HG02852 (cell line): ENCODE data around the gene RHBDD1.
A peak's percentile ranks its signal among the peaks of the same experiment; 100 is the strongest.

Source experiments
- ATAC-seq: cut with Tn5 transposase; IDR thresholded peaks from one replicate; pipeline ENCODE4 v1.9.1; 2021; ENCODE audit warnings: mild to moderate bottlenecking, moderate library complexity; ENCODE audit not compliant: unreplicated experiment

The RHBDD1 gene

GRCh38 chr2:226909836-226910235, 74.0 kb downstream of the RHBDD1 start:
- no peak for ATAC-seq

GRCh38 chr2:226910384-226910783, 74.5 kb downstream of the RHBDD1 start:
- ATAC-seq: no peak

- no peak for ATAC-seq
Measured at GRCh38 chr2:226911932-226912331, 76.1 kb downstream of the RHBDD1 start.

- ATAC-seq: no peak
Measured at GRCh38 chr2:226913641-226914040, 77.8 kb downstream of the RHBDD1 start.

- ATAC-seq: no peak
Measured at GRCh38 chr2:226915846-226916360, 80.0 kb downstream of the RHBDD1 start.

GRCh38 chr2:226916669-226917068, 80.8 kb downstream of the RHBDD1 start:
- peak; percentile 87 for ATAC-seq

GRCh38 chr2:226932443-226932842, 96.6 kb downstream of the RHBDD1 start:
- no peak for ATAC-seq

GRCh38 chr2:226934546-226935201, 98.8 kb downstream of the RHBDD1 start:
- no peak for ATAC-seq

GRCh38 chr2:226943862-226944620, 108.2 kb downstream of the RHBDD1 start:
- ATAC-seq: peak; percentile 69

- no peak for ATAC-seq
Measured at GRCh38 chr2:226953206-226953605, 117.4 kb downstream of the RHBDD1 start.

- no peak for ATAC-seq
Measured at GRCh38 chr2:226953826-226954225, 118.0 kb downstream of the RHBDD1 start.

GRCh38 chr2:226956659-226957058, 120.8 kb downstream of the RHBDD1 start:
- ATAC-seq: no peak

GRCh38 chr2:226959418-226959817, 123.6 kb downstream of the RHBDD1 start:
- no peak for ATAC-seq

- no peak for ATAC-seq
Measured at GRCh38 chr2:226962176-226962773, 126.4 kb downstream of the RHBDD1 start.

GRCh38 chr2:226963528-226963927, 127.7 kb downstream of the RHBDD1 start:
- no peak for ATAC-seq

GRCh38 chr2:226965376-226965775, 129.5 kb downstream of the RHBDD1 start:
- ATAC-seq: no peak

GRCh38 chr2:226969417-226970080, 133.7 kb downstream of the RHBDD1 start:
- ATAC-seq: no peak

GRCh38 chr2:226970362-226970761, 134.5 kb downstream of the RHBDD1 start:
- peak; percentile 58 for ATAC-seq

GRCh38 chr2:226971084-226971483, 135.2 kb downstream of the RHBDD1 start:
- peak; percentile 45 for ATAC-seq

GRCh38 chr2:226971770-226972169, 135.9 kb downstream of the RHBDD1 start:
- peak; percentile 42 for ATAC-seq

- ATAC-seq: no peak
Measured at GRCh38 chr2:226973816-226974215, 138.0 kb downstream of the RHBDD1 start.
